ENCODE data around the gene CDH10. TPM values are rescaled to one million over a fixed set of nuclear protein-coding genes. Genes with fewer than 3 reads are reported as not detected.

CDH10 gene
- total and polyA plus RNA-seq, 2 donors (not counting 1 experiment from before 2014, with no cell fraction given), result not detected

GRCh38 chr5:24571302-24571701 is 73.5 kb downstream of the CDH10 start:
- Mint-ChIP-seq H3K4me3 (no peak overlapping the region), H3K27me3 (no peaks in the 10 kb centered on the region), H3K4me1 (no peaks in the 10 kb centered on the region), H3K27ac (no peak overlapping the region), H3K9me3 (ENCODE audit: insufficient read depth) (peaks cover 6% of the 10 kb centered on the region)
- Histone ChIP-seq H3K27me3 (replicated peaks in 1 of 4; ENCODE audit: control extremely low read depth in 1 of 4, control insufficient read depth in 3 of 4, insufficient read depth in 4 of 4, low read length in 3 of 4) (no peaks in the 10 kb centered on the region), H3K4me3 (ENCODE audit: control extremely low read depth in 1 of 5, extremely low read depth in 1 of 5, insufficient read depth in 1 of 5, low read depth in 2 of 5, low read length in 4 of 5) (no peak overlapping the region), H3K36me3 (replicated peaks in 1 of 2; ENCODE audit: control extremely low read depth in 1 of 2, control insufficient read depth in 1 of 2, extremely low read depth in 1 of 2, insufficient read depth in 2 of 2, low read length in 1 of 2) (no peaks in the 10 kb centered on the region), H3K9ac (ENCODE audit: low read length) (no peak overlapping the region), H2AFZ (ENCODE audit: insufficient read depth, low read depth, low read length, poor library complexity, severe bottlenecking) (no peak overlapping the region), H3K9me3 (ENCODE audit: control extremely low read depth in 1 of 3, control insufficient read depth in 2 of 3, insufficient read depth in 1 of 3, low read length in 2 of 3) (no peaks in the 10 kb centered on the region), H3K4me1 (ENCODE audit: control insufficient read depth in 2 of 2, insufficient read depth in 2 of 2, low read length in 2 of 2) (no peaks in the 10 kb centered on the region), H3K79me2 (ENCODE audit: control insufficient read depth, insufficient read depth, low read length) (no peaks in the 10 kb centered on the region), H3K4me2 (replicated peaks; ENCODE audit: low read depth, low read length, poor library complexity, severe bottlenecking) (no peak overlapping the region), H3K27ac (ENCODE audit: low read length in 2 of 2) (no peak overlapping the region), H4K20me1 (ENCODE audit: control insufficient read depth, insufficient read depth, low read length, poor library complexity, severe bottlenecking) (no peaks in the 10 kb centered on the region)
- ATAC-seq (ENCODE audit: low read depth) (no peak), DNase-seq (no peak)
- TF ChIP-seq EZH2 (IDR thresholded peaks at IDR 0.05; ENCODE audit: borderline replicate concordance, insufficient read depth, low read depth, low read length, poor library complexity, severe bottlenecking), result no peak
- TF ChIP-seq CTCF (IDR thresholded peaks at IDR 0.05), result no peak
- ChIA-PET POLR2A (no interaction called here), CTCF (no interaction called here)
- intact Hi-C loops (cut with micrococcal nuclease), result no loop called here

- intact Hi-C loops (cut with micrococcal nuclease), result no loop called here
- no peak overlapping the region for H3K4me3 Mint-ChIP-seq
- POLR2A ChIA-PET, result no interaction called here
Observed at GRCh38 chr5:24566933-24567332, 77.8 kb downstream of the CDH10 start.

More at GRCh38 chr5:24566933-24567332, 77.8 kb downstream of the CDH10 start:
- ATAC-seq (ENCODE audit: low read depth) (no peak), DNase-seq (no peak)
- H3K4me2 ChIP-seq (replicated peaks; ENCODE audit: low read depth, low read length, poor library complexity, severe bottlenecking), result no peak overlapping the region
- no peak for TF ChIP-seq CTCF (IDR thresholded peaks at IDR 0.05)
- TF ChIP-seq EZH2 (IDR thresholded peaks at IDR 0.05; ENCODE audit: borderline replicate concordance, insufficient read depth, low read depth, low read length, poor library complexity, severe bottlenecking), result no peak
- H3K27me3 ChIP-seq (replicated peaks in 1 of 4; ENCODE audit: control extremely low read depth in 1 of 4, control insufficient read depth in 3 of 4, insufficient read depth in 4 of 4, low read length in 3 of 4), result no peaks in the 10 kb centered on the region
- Mint-ChIP-seq H3K9me3 (ENCODE audit: insufficient read depth) (peaks cover 3% of the 10 kb centered on the region), H3K27ac (no peak overlapping the region), H3K27me3 (no peaks in the 10 kb centered on the region), H3K4me1 (no peaks in the 10 kb centered on the region)
- CTCF ChIA-PET, result no interaction called here
- H3K4me1 ChIP-seq (ENCODE audit: control insufficient read depth in 2 of 2, insufficient read depth in 2 of 2, low read length in 2 of 2), result no peaks in the 10 kb centered on the region
- H3K36me3 ChIP-seq (replicated peaks in 1 of 2; ENCODE audit: control extremely low read depth in 1 of 2, control insufficient read depth in 1 of 2, extremely low read depth in 1 of 2, insufficient read depth in 2 of 2, low read length in 1 of 2), result no peaks in the 10 kb centered on the region
- no peaks in the 10 kb centered on the region for H4K20me1 ChIP-seq (ENCODE audit: control insufficient read depth, insufficient read depth, low read length, poor library complexity, severe bottlenecking)
- no peak overlapping the region for H3K27ac ChIP-seq (ENCODE audit: low read length in 2 of 2)
- no peak overlapping the region for H2AFZ ChIP-seq (ENCODE audit: insufficient read depth, low read depth, low read length, poor library complexity, severe bottlenecking)
- no peak overlapping the region for H3K4me3 ChIP-seq (ENCODE audit: control extremely low read depth in 1 of 5, extremely low read depth in 1 of 5, insufficient read depth in 1 of 5, low read depth in 2 of 5, low read length in 4 of 5)
- H3K9me3 ChIP-seq (ENCODE audit: control extremely low read depth in 1 of 3, control insufficient read depth in 2 of 3, insufficient read depth in 1 of 3, low read length in 2 of 3), result peaks cover 0 to 3% (median 0%) of the 10 kb centered on the region in 3 donors
- H3K9ac ChIP-seq (ENCODE audit: low read length), result no peak overlapping the region
- no peaks in the 10 kb centered on the region for H3K79me2 ChIP-seq (ENCODE audit: control insufficient read depth, insufficient read depth, low read length)

All from B cell (primary cell).